Chondrocyte (in vitro differentiated cells): Measurements from ENCODE around the gene NAV3. TPM values are rescaled to one million over a fixed set of nuclear protein-coding genes. Genes with fewer than 3 reads are reported as not detected.

ENCODE experiments used
- DNase-seq: peaks from one replicate; pipeline ENCODE4 v3.0.0; 2021; ENCODE audit warnings: mixed read lengths, low spot score
- H3K27ac Mint-ChIP-seq: one replicate; pipeline ENCODE4 v1.8.0; 2021; ENCODE audit warnings: mild to moderate bottlenecking, moderate library complexity, mixed read lengths; ENCODE audit not compliant: unreplicated experiment
- H3K27me3 Mint-ChIP-seq: 2 replicates; pipeline ENCODE4 v1.8.0; 2021; ENCODE audit warnings: low read depth, mixed read lengths
- H3K36me3 Mint-ChIP-seq: 2 replicates; pipeline ENCODE4 v1.8.0; 2021; ENCODE audit warnings: low read depth, mixed read lengths
- H3K4me1 Mint-ChIP-seq: 2 replicates; pipeline ENCODE4 v1.8.0; 2021; ENCODE audit warnings: low read depth, mild to moderate bottlenecking, mixed read lengths
- H3K4me3 Mint-ChIP-seq: one replicate; pipeline ENCODE4 v1.8.0; 2021; ENCODE audit warnings: mild to moderate bottlenecking, moderate library complexity, mixed read lengths; ENCODE audit not compliant: unreplicated experiment
- H3K9me3 Mint-ChIP-seq: 2 replicates; pipeline ENCODE4 v1.8.0; 2021; ENCODE audit warnings: low read depth, mixed read lengths
- total RNA-seq: library from RNA; stranded (reverse); gene quantifications from 3 replicates; pipeline ENCODE4 v1.2.1, GENCODE V29; 2021
- TF ChIP-seq, protein P1 (sequence below): fragments of 200-600 bp; sonication (generic); IDR thresholded peaks from 2 replicates; pipeline ENCODE4 v1.5.0; 2021; ENCODE audit warnings: antibody characterized with exemption, mild to moderate bottlenecking, moderate library complexity

The NAV3 gene
- total RNA-seq, 1 donor from 2014 or later = 29.9 TPM

- no peak for DNase-seq
- TF ChIP-seq, protein P1, sequence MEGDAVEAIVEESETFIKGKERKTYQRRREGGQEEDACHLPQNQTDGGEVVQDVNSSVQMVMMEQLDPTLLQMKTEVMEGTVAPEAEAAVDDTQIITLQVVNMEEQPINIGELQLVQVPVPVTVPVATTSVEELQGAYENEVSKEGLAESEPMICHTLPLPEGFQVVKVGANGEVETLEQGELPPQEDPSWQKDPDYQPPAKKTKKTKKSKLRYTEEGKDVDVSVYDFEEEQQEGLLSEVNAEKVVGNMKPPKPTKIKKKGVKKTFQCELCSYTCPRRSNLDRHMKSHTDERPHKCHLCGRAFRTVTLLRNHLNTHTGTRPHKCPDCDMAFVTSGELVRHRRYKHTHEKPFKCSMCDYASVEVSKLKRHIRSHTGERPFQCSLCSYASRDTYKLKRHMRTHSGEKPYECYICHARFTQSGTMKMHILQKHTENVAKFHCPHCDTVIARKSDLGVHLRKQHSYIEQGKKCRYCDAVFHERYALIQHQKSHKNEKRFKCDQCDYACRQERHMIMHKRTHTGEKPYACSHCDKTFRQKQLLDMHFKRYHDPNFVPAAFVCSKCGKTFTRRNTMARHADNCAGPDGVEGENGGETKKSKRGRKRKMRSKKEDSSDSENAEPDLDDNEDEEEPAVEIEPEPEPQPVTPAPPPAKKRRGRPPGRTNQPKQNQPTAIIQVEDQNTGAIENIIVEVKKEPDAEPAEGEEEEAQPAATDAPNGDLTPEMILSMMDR = no peak
- H3K4me3 Mint-ChIP-seq = no peak overlapping the region
- H3K9me3 Mint-ChIP-seq = peaks cover 10% of the 10 kb centered on the region
- H3K27ac Mint-ChIP-seq = no peak overlapping the region
- H3K4me1 Mint-ChIP-seq = peaks cover 6% of the 10 kb centered on the region
- H3K36me3 Mint-ChIP-seq = peaks cover 14% of the 10 kb centered on the region
- no peaks in the 10 kb centered on the region for H3K27me3 Mint-ChIP-seq
These were observed 208.3 kb downstream of the NAV3 start for GRCh38 chr12:78038986-78039385.

DNA sequence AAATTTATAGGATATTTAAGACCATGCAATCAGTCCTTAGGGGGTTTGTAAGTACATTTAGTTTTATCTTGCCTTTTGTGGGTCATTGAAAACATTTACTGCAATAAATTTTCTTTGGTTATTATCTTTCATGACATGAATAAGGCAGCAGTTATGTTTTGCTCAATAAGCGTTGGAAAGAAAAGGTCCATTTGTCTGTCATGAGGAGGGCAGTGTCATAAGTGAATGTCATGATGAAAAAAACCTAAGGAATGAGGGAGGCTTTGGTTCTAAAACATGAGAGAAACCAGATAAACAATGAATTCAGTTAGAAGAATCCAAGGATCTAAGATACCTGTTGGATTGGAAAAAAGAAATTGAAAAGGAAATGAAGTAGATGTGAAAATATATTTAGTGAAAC, 209.4 kb downstream of the NAV3 start:
- DNase-seq = no peak
- H3K27me3 Mint-ChIP-seq = no peaks in the 10 kb centered on the region
- H3K9me3 Mint-ChIP-seq = peaks cover 14% of the 10 kb centered on the region
- peaks cover 18% of the 10 kb centered on the region for H3K36me3 Mint-ChIP-seq
- no peak overlapping the region for H3K27ac Mint-ChIP-seq
- no peak overlapping the region for H3K4me3 Mint-ChIP-seq
- peaks cover 6% of the 10 kb centered on the region for H3K4me1 Mint-ChIP-seq
- TF ChIP-seq, protein P1 = no peak

- H3K27me3 Mint-ChIP-seq = no peaks in the 10 kb centered on the region
- H3K4me3 Mint-ChIP-seq = no peak overlapping the region
- no peaks in the 10 kb centered on the region for H3K4me1 Mint-ChIP-seq
- DNase-seq = no peak
- no peak overlapping the region for H3K27ac Mint-ChIP-seq
- TF ChIP-seq, protein P1 = no peak
- peaks cover 18% of the 10 kb centered on the region for H3K9me3 Mint-ChIP-seq
- peaks cover 18% of the 10 kb centered on the region for H3K36me3 Mint-ChIP-seq
These were observed 220.1 kb downstream of the NAV3 start for GRCh38 chr12:78050790-78051189.

DNA sequence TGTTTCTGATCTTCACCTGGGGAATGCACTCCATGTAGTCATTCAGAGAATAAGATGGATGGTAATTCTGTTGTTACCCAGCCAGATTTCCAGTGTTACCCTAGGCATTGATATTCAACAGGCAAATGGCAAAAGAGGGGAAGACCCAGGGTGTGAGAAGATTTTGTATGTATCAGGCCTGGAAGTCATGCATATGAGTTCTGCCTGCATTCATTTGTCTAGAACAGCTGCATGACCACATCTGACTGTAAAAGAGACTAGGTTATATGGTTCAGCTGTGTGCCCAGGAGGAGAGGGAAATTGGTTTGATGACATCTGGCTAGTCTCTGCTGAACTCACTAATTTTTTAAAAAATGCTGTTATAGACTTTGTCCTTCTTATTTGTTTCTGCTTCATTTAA, 224.9 kb downstream of the NAV3 start:
- H3K27ac Mint-ChIP-seq = no peak overlapping the region
- H3K4me3 Mint-ChIP-seq = no peak overlapping the region
- H3K4me1 Mint-ChIP-seq = peaks cover 17% of the 10 kb centered on the region
- DNase-seq = no peak
- H3K9me3 Mint-ChIP-seq = no peaks in the 10 kb centered on the region
- no peaks in the 10 kb centered on the region for H3K27me3 Mint-ChIP-seq
- TF ChIP-seq, protein P1 = no peak
- H3K36me3 Mint-ChIP-seq = peaks cover 7% of the 10 kb centered on the region

- Mint-ChIP-seq H3K9me3 (no peaks in the 10 kb centered on the region), H3K4me1 (peaks cover 21% of the 10 kb centered on the region), H3K27ac (no peak overlapping the region), H3K27me3 (no peaks in the 10 kb centered on the region), H3K4me3 (no peak overlapping the region), H3K36me3 (peaks cover 4% of the 10 kb centered on the region)
- TF ChIP-seq, protein P1 = no peak
- no peak for DNase-seq
These were observed 226.4 kb downstream of the NAV3 start for GRCh38 chr12:78057075-78057474.
